HepG2 (cell line): ENCODE results near the gene NCAM2.

Source experiments
- EZH2 ChIP-seq: conservative IDR thresholded peaks from 2 replicates; pipeline ENCODE4 v1.6.1; 2012; ENCODE audit warnings: mild to moderate bottlenecking, low read depth, low read length, moderate library complexity
- REXO4 ChIP-seq: sonication (generic); formaldehyde crosslinking; IDR thresholded peaks from 2 replicates; pipeline ENCODE4 v1.8.0; 2022; ENCODE audit warnings: missing genetic modification reagents, mild to moderate bottlenecking, borderline replicate concordance
- TRIM24 ChIP-seq: sonication (generic); formaldehyde crosslinking; IDR thresholded peaks from 2 replicates; pipeline ENCODE4 v1.8.0; 2022; ENCODE audit warnings: mild to moderate bottlenecking, missing genetic modification reagents
- ZIK1 ChIP-seq: sonication (generic); formaldehyde crosslinking; IDR thresholded peaks from 2 replicates; pipeline ENCODE4 v1.5.0; 2020; ENCODE audit warnings: mild to moderate bottlenecking, low read depth, missing genetic modification reagents, borderline replicate concordance
- ZNF121 ChIP-seq: sonication (generic); formaldehyde crosslinking; IDR thresholded peaks from 2 replicates; pipeline ENCODE4 v1.5.0; 2020; ENCODE audit warnings: mild to moderate bottlenecking, missing genetic modification reagents
- TF ChIP-seq, protein P1 (sequence below): fragments of 450-650 bp; IDR thresholded peaks from 2 replicates; pipeline ENCODE4 v1.6.1; 2017; ENCODE audit warnings: mild to moderate bottlenecking
- TF ChIP-seq, protein P2 (sequence below): sonication (generic); formaldehyde crosslinking; IDR thresholded peaks from 2 replicates; pipeline ENCODE4 v1.4.0; 2020; ENCODE audit warnings: missing genetic modification reagents, mild to moderate bottlenecking, borderline replicate concordance

GRCh38 chr21:21216047-21216446 lies 217.8 kb downstream of the NCAM2 start:
- TF ChIP-seq ZIK1 (CRISPR knock-in tag) (no peak), REXO4 (CRISPR knock-in tag) (no peak), EZH2 (no peak), TRIM24 (CRISPR knock-in tag) (no peak), ZNF121 (CRISPR knock-in tag) (no peak)
- TF ChIP-seq, protein P1, sequence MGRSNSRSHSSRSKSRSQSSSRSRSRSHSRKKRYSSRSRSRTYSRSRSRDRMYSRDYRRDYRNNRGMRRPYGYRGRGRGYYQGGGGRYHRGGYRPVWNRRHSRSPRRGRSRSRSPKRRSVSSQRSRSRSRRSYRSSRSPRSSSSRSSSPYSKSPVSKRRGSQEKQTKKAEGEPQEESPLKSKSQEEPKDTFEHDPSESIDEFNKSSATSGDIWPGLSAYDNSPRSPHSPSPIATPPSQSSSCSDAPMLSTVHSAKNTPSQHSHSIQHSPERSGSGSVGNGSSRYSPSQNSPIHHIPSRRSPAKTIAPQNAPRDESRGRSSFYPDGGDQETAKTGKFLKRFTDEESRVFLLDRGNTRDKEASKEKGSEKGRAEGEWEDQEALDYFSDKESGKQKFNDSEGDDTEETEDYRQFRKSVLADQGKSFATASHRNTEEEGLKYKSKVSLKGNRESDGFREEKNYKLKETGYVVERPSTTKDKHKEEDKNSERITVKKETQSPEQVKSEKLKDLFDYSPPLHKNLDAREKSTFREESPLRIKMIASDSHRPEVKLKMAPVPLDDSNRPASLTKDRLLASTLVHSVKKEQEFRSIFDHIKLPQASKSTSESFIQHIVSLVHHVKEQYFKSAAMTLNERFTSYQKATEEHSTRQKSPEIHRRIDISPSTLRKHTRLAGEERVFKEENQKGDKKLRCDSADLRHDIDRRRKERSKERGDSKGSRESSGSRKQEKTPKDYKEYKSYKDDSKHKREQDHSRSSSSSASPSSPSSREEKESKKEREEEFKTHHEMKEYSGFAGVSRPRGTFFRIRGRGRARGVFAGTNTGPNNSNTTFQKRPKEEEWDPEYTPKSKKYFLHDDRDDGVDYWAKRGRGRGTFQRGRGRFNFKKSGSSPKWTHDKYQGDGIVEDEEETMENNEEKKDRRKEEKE: no peak
- TF ChIP-seq, protein P2, sequence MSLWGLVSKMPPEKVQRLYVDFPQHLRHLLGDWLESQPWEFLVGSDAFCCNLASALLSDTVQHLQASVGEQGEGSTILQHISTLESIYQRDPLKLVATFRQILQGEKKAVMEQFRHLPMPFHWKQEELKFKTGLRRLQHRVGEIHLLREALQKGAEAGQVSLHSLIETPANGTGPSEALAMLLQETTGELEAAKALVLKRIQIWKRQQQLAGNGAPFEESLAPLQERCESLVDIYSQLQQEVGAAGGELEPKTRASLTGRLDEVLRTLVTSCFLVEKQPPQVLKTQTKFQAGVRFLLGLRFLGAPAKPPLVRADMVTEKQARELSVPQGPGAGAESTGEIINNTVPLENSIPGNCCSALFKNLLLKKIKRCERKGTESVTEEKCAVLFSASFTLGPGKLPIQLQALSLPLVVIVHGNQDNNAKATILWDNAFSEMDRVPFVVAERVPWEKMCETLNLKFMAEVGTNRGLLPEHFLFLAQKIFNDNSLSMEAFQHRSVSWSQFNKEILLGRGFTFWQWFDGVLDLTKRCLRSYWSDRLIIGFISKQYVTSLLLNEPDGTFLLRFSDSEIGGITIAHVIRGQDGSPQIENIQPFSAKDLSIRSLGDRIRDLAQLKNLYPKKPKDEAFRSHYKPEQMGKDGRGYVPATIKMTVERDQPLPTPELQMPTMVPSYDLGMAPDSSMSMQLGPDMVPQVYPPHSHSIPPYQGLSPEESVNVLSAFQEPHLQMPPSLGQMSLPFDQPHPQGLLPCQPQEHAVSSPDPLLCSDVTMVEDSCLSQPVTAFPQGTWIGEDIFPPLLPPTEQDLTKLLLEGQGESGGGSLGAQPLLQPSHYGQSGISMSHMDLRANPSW (CRISPR knock-in tag): no peak
